HG03175 (cell line): ENCODE data around the gene CCDC102A.
"Not testable (repeated sequence)": the region's sequence is repeated elsewhere in the genome, so short reads cannot be mapped to it uniquely, and the experiment has no call there.

Source experiments
- ATAC-seq: cut with Tn5 transposase; IDR thresholded peaks from one replicate; pipeline ENCODE4 v1.9.1; 2021; ENCODE audit warnings: mild to moderate bottlenecking, moderate library complexity; ENCODE audit not compliant: unreplicated experiment

CCDC102A gene

GRCh38 chr16:57566436-57566835, 30.1 kb upstream of the CCDC102A start:
- no peak for ATAC-seq

DNA sequence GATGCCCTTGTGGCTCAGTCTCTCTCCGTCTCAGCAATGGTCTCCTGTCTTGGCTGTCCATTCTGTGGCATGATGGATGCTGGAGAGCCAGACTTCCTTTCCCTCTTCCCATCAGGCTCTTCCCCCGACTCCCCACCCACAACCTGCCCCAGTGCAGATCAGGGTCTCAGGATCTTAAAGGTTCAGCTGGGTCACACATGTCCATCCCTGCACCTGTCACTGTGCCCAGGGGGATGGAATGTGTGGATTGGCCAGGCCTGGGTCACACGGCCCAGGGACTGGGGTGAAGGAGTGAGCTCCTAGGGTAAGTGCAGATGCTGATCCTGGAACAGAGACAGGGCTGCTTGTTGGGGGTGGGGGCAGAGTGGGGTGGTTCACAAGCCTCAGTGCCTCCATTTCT, 29.1 kb upstream of the CCDC102A start:
- ATAC-seq = no peak

- ATAC-seq = no peak
These were observed 28.4 kb upstream of the CCDC102A start for GRCh38 chr16:57564571-57565270.

- ATAC-seq = no peak
These were observed 27.4 kb upstream of the CCDC102A start for GRCh38 chr16:57563761-57564160.

DNA sequence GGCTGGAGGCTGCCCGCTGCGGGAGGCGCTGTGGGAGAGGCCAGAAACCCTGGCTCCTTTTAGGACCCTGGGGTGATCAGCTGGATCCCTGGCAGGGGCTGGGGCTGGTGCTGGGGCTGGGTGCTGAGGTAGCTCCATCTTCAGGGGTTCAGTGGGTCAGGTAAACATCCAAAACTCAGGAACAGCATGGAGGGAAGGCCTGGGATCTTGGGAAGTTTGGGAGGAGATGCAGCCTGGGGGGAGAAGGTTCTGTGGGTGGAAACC, 27.0 kb upstream of the CCDC102A start:
- ATAC-seq = no peak

- ATAC-seq = no peak
These were observed 26.5 kb upstream of the CCDC102A start for GRCh38 chr16:57562669-57563486.

GRCh38 chr16:57562066-57562465, 25.7 kb upstream of the CCDC102A start:
- ATAC-seq = no peak

GRCh38 chr16:57559072-57559790, 22.9 kb upstream of the CCDC102A start:
- ATAC-seq = no peak

GRCh38 chr16:57556941-57557541, 20.7 kb upstream of the CCDC102A start:
- no peak for ATAC-seq

DNA sequence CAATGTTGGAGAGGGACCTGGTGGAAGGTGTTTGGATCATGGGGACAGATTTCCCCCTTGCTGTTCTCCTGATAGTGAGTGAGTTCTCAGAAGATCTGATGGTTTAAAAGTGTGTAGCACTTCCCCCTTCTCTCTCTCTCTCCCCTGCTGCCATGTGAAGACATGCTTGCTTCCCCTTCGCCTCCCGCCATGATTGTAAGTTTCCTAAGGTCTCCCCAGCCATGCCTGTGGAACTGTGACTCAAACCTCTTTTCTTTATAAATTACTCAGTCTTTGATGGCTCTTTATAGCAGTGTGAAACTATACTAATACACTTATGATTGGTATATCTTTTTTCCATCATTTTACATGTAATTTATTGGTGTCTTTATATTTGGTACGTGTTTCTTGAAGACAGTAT, 19.5 kb upstream of the CCDC102A start:
- no peak for ATAC-seq

- no peak for ATAC-seq
These were observed 14.7 kb upstream of the CCDC102A start for GRCh38 chr16:57551057-57551456.

- ATAC-seq = no peak
These were observed 13.4 kb upstream of the CCDC102A start for GRCh38 chr16:57549730-57550129.

- no peak for ATAC-seq
These were observed 12.0 kb upstream of the CCDC102A start for GRCh38 chr16:57548408-57548807.

DNA sequence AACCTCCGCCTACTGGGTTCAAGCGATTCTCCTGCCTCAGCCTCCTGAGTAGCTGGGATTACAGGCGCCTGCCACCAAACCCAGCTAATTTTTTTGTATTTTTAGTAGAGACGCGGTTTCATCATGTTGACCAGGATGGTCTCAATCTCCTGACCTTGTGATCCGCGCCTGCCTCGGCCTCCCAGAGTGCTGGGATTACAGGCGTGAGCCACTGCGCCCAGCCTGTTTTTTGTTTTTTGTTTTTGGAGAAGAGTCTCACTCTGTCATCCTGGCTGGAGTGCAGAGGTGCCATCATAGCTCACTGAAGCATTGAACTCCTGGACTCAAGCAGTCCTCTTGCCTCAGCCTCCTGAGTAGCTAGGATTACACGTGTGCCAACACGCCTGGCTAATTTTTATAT, 11.2 kb upstream of the CCDC102A start:
- ATAC-seq = not testable (repeated sequence)

GRCh38 chr16:57544124-57544653, 7.8 kb upstream of the CCDC102A start:
- peak; percentile 77 for ATAC-seq

- ATAC-seq = no peak
These were observed 5.5 kb upstream of the CCDC102A start for GRCh38 chr16:57541754-57542435.

DNA sequence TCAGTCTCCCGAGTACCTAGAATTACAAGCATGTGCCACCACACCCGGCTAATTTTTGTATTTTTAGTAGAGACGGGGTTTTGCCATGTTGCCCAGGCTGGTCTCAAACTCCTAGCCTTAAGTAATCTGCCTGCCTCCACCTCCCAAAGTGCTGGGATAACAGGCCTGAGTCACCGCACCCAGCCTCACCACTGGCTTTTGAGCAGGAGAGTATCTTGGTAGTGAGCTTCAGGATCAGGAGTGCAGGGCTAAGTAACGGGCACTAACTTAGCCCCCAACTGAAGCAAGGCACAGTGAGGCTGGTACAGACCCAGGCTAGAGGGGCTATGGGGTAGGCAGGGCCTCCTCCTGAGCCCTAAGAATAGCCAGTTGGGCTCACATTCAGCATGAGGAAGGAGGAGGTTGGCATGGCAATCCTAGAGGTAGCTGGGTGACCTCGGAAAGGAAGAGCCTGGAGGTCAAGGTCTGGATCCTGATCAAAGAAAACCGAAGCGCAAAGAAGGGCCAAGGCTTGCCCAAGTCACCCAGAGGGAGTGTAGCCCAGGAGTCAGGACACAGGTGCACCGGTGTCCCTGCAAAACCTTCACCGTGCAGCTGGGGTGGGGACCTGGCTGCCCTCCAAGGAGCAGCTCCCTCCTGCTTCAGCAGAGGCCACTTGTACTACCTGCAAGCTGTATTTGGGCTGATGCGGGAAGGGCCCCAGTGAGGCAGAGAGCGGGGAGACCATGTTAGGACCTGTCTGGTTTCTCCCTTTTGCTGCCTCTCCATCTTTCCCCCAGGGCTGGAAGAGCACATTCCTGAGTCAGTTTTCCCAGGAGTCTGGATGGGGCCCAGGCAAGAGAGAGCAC, 4.8 kb upstream of the CCDC102A start:
- ATAC-seq = no peak

DNA sequence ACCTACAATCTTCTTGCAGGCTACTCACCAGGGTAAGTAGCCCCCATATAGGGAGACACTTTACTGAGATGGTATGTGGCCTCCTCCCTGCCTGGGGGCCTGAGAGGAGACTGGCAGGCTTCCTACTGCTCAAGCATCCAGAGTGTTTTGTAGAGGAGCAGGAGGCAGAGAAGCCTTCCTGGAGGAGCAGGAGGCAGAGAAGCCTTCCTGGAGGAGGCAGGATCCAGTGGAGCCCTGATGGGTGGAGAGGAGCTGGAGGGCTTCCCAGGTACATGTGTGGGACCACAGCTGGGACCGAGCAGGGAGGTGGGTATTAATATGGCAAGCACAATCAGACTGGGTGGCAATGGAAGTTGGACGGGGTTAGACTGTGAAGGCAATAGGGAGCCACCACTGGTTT, 4.0 kb upstream of the CCDC102A start:
- ATAC-seq = no peak

- peak; percentile 43 for ATAC-seq
These were observed 2.9 kb upstream of the CCDC102A start for GRCh38 chr16:57539072-57539796.
